ENCODE data around the gene SLC9A3.
A peak's percentile ranks its signal among the peaks of the same experiment; 100 is the strongest.

The SLC9A3 gene

GRCh38 chr5:435961-436640 is 88.1 kb downstream of the SLC9A3 start:
- DNase-seq (ENCODE audit: low read depth): no peak
- TF ChIP-seq, protein P1, sequence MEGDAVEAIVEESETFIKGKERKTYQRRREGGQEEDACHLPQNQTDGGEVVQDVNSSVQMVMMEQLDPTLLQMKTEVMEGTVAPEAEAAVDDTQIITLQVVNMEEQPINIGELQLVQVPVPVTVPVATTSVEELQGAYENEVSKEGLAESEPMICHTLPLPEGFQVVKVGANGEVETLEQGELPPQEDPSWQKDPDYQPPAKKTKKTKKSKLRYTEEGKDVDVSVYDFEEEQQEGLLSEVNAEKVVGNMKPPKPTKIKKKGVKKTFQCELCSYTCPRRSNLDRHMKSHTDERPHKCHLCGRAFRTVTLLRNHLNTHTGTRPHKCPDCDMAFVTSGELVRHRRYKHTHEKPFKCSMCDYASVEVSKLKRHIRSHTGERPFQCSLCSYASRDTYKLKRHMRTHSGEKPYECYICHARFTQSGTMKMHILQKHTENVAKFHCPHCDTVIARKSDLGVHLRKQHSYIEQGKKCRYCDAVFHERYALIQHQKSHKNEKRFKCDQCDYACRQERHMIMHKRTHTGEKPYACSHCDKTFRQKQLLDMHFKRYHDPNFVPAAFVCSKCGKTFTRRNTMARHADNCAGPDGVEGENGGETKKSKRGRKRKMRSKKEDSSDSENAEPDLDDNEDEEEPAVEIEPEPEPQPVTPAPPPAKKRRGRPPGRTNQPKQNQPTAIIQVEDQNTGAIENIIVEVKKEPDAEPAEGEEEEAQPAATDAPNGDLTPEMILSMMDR (IDR thresholded peaks at IDR 0.05; ENCODE audit: control insufficient read depth, insufficient read depth, low read depth, low read length, missing control alignments): peak; percentile 51
- no peak overlapping the region for H3K4me3 ChIP-seq (ENCODE audit: control insufficient read depth, low read depth, low read length)

GRCh38 chr5:435156-435790 is 89.0 kb downstream of the SLC9A3 start:
- TF ChIP-seq, protein P1 (IDR thresholded peaks at IDR 0.05; ENCODE audit: control insufficient read depth, insufficient read depth, low read depth, low read length, missing control alignments): no peak
- H3K4me3 ChIP-seq (ENCODE audit: control insufficient read depth, low read depth, low read length): no peak overlapping the region
- no peak for DNase-seq (ENCODE audit: low read depth)

- TF ChIP-seq, protein P1 (IDR thresholded peaks at IDR 0.05; ENCODE audit: control insufficient read depth, insufficient read depth, low read depth, low read length, missing control alignments): no peak
- no peak overlapping the region for H3K4me3 ChIP-seq (ENCODE audit: control insufficient read depth, low read depth, low read length)
These were observed 89.7 kb downstream of the SLC9A3 start for GRCh38 chr5:434443-435146.

GRCh38 chr5:433836-434235 is 90.4 kb downstream of the SLC9A3 start:
- DNase-seq (ENCODE audit: low read depth): no peak
- TF ChIP-seq, protein P1 (IDR thresholded peaks at IDR 0.05; ENCODE audit: control insufficient read depth, insufficient read depth, low read depth, low read length, missing control alignments): no peak
- no peak overlapping the region for H3K4me3 ChIP-seq (ENCODE audit: control insufficient read depth, low read depth, low read length)

More at GRCh38 chr5:434443-435146, 89.7 kb downstream of the SLC9A3 start:
- DNase-seq (ENCODE audit: low read depth): no peak

- H3K4me3 ChIP-seq (ENCODE audit: control insufficient read depth, low read depth, low read length): no peak overlapping the region
- DNase-seq (ENCODE audit: low read depth): no peak
- TF ChIP-seq, protein P1 (IDR thresholded peaks at IDR 0.05; ENCODE audit: control insufficient read depth, insufficient read depth, low read depth, low read length, missing control alignments): no peak
These were observed 91.1 kb downstream of the SLC9A3 start for GRCh38 chr5:432928-433791.

All from AG09309 (cell line).